H1 (cell line): ENCODE measurements around the gene AGTR1. TPM values are rescaled to one million over a fixed set of nuclear protein-coding genes. Genes with fewer than 3 reads are reported as not detected.

Experiments
- CTCF ChIA-PET: fragments of 300-600 bp; sonication (Branson Sonifier 250); formaldehyde crosslinking; loops from one replicate; lab custom pipeline; 2021; ENCODE audit not compliant: partially characterized antibody; lab: Charles Lee
- POLR2A ChIA-PET: fragments of 300-600 bp; sonication (Branson Sonifier 250); formaldehyde crosslinking; loops from one replicate; lab custom pipeline; 2021; ENCODE audit warnings: inconsistent platforms; ENCODE audit not compliant: partially characterized antibody; lab: Charles Lee
- DNase-seq, 2 experiments: peaks; one replicate each; pipeline versions ENCODE4 v3.0.0 to v3.0.0-alpha.2; 2010 to 2022; ENCODE audit warnings: low spot score in 2 of 2, low read depth in 1 of 2, mixed read lengths in 1 of 2
- FAIRE-seq: peaks from 2 replicates; lab custom pipeline; 2011; peaks lifted over from hg19 to GRCh38; lab: Jason Lieb, UNC
- H2AFZ ChIP-seq: 2 replicates; pipeline ENCODE4 v1.8.1; 2012; ENCODE audit warnings: low read length, inconsistent platforms
- H2AK5ac ChIP-seq: 2 replicates; pipeline ENCODE4 v1.6.1; 2013; ENCODE audit warnings: low read depth, low read length
- H2BK120ac ChIP-seq: replicated peaks from 2 replicates; pipeline ENCODE3; 2013; ENCODE audit warnings: low read depth, low read length, inconsistent platforms
- H2BK12ac ChIP-seq: 2 replicates; pipeline ENCODE4 v1.6.1; 2013; ENCODE audit warnings: low read depth, low read length
- H2BK15ac ChIP-seq: 2 replicates; pipeline ENCODE4 v1.6.1; 2013; ENCODE audit warnings: low read length
- H2BK20ac ChIP-seq: 2 replicates; pipeline ENCODE4 v1.6.1; 2013; ENCODE audit warnings: low read length
- H2BK5ac ChIP-seq: 2 replicates; pipeline ENCODE4 v1.6.1; 2013; ENCODE audit warnings: low read depth, low read length
- H3K14ac ChIP-seq: 2 replicates; pipeline ENCODE4 v1.6.1; 2013; ENCODE audit warnings: inconsistent platforms; ENCODE audit not compliant: insufficient read length
- H3K18ac ChIP-seq: 2 replicates; pipeline ENCODE4 v1.6.1; 2013; ENCODE audit warnings: low read length; ENCODE audit errors: extremely low read depth
- H3K23ac ChIP-seq: 2 replicates; pipeline ENCODE4 v1.6.1; 2013; ENCODE audit warnings: inconsistent platforms; ENCODE audit not compliant: insufficient read length
- H3K23me2 ChIP-seq: 2 replicates; pipeline ENCODE4 v1.6.1; 2013; ENCODE audit warnings: low read depth, low read length
- H3K27ac ChIP-seq: 2 replicates; pipeline ENCODE4 v1.6.1; 2011; ENCODE audit warnings: low read depth, low read length, inconsistent platforms
- H3K27me3 ChIP-seq, 4 experiments: replicated peaks in 1 of 4; 1 replicate in 1 of 4; 2 replicates in 3 of 4; pipeline versions ENCODE4 v1.6.1 to v1.8.1; 2011 to 2013; ENCODE audit warnings: low read length in 3 of 4, mild to moderate bottlenecking in 3 of 4, inconsistent platforms in 2 of 4, mixed read lengths in 2 of 4, moderate library complexity in 1 of 4; ENCODE audit not compliant: control insufficient read depth in 3 of 4, insufficient read depth in 3 of 4; ENCODE audit errors: extremely low read depth in 1 of 4
- H3K36me3 ChIP-seq, 4 experiments: 2 replicates each; pipeline versions ENCODE4 v1.6.1 to v1.8.1; 2011 to 2013; ENCODE audit warnings: mild to moderate bottlenecking in 4 of 4, low read length in 3 of 4, moderate library complexity in 2 of 4, control low read depth in 1 of 4, inconsistent platforms in 1 of 4; ENCODE audit not compliant: insufficient read depth in 4 of 4, control insufficient read depth in 2 of 4
- H3K4ac ChIP-seq: replicated peaks from 2 replicates; pipeline ENCODE3; 2013; ENCODE audit warnings: low read length, low read depth, mixed read lengths, inconsistent platforms; ENCODE audit not compliant: insufficient read length
- H3K4me1 ChIP-seq, 4 experiments: replicated peaks in 1 of 4; 1 replicate in 1 of 4; 2 replicates in 3 of 4; pipeline versions ENCODE4 v1.6.1 to v1.8.1; 2011 to 2013; ENCODE audit warnings: low read length in 3 of 4, inconsistent platforms in 2 of 4, mixed read lengths in 1 of 4; ENCODE audit not compliant: insufficient read depth in 4 of 4, control insufficient read depth in 3 of 4
- H3K4me2 ChIP-seq, 2 experiments: 2 replicates each; pipeline versions ENCODE4 v1.6.1 to v1.8.1; 2011 to 2013; ENCODE audit warnings: low read depth in 2 of 2, low read length in 2 of 2, control low read depth in 1 of 2, inconsistent platforms in 1 of 2, mild to moderate bottlenecking in 1 of 2; ENCODE audit not compliant: insufficient read depth in 1 of 2
- H3K4me3 ChIP-seq, 4 experiments: fragments of 200-600, 300-600 bp in 1 of 4; sonication (generic), shearing (Covaris generic), sonication (Bioruptor Twin) in 1 of 4; 2 replicates each; pipeline versions ENCODE4 v1.5.1 to v1.8.1; 2011 to 2016; ENCODE audit warnings: low read length in 4 of 4, low read depth in 3 of 4, control low read depth in 2 of 4, inconsistent platforms in 2 of 4, mild to moderate bottlenecking in 2 of 4, mixed read lengths in 1 of 4, moderate library complexity in 1 of 4; ENCODE audit not compliant: insufficient read depth in 2 of 4; ENCODE audit errors: extremely low read depth in 1 of 4
- H3K56ac ChIP-seq: replicated peaks from 2 replicates; pipeline ENCODE3; 2013; ENCODE audit warnings: low read depth, mild to moderate bottlenecking, mixed read lengths, low read length, inconsistent platforms; ENCODE audit not compliant: insufficient read length
- H3K79me1 ChIP-seq: 2 replicates; pipeline ENCODE4 v1.6.1; 2013; ENCODE audit warnings: low read depth, low read length, control low read depth
- H3K79me2 ChIP-seq, 2 experiments: 2 replicates each; pipeline versions ENCODE4 v1.6.1 to v1.8.1; 2012 to 2013; ENCODE audit warnings: low read length in 2 of 2, mild to moderate bottlenecking in 2 of 2, inconsistent platforms in 1 of 2; ENCODE audit not compliant: insufficient read depth in 2 of 2, control insufficient read depth in 1 of 2
- H3K9ac ChIP-seq, 4 experiments: replicated peaks in 1 of 4; 1 replicate in 1 of 4; 2 replicates in 3 of 4; pipeline versions ENCODE4 v1.6.1 to v1.8.1; 2011 to 2013; ENCODE audit warnings: low read depth in 3 of 4, low read length in 3 of 4, control low read depth in 2 of 4, mild to moderate bottlenecking in 2 of 4, moderate library complexity in 2 of 4, inconsistent platforms in 1 of 4; ENCODE audit errors: extremely low read depth in 1 of 4
- H3K9me3 ChIP-seq, 2 experiments: 2 replicates each; pipeline versions ENCODE4 v1.6.1 to v1.8.1; 2012 to 2013; ENCODE audit warnings: mild to moderate bottlenecking in 2 of 2, moderate library complexity in 2 of 2, control low read depth in 1 of 2, inconsistent platforms in 1 of 2, low read depth in 1 of 2, low read length in 1 of 2, mixed read lengths in 1 of 2; ENCODE audit not compliant: insufficient read depth in 2 of 2
- H4K20me1 ChIP-seq, 2 experiments: replicated peaks in 1 of 2; 2 replicates each; pipeline versions ENCODE3 to v1.8.1; 2011 to 2013; ENCODE audit warnings: inconsistent platforms in 2 of 2, low read length in 2 of 2, mild to moderate bottlenecking in 1 of 2; ENCODE audit not compliant: insufficient read depth in 2 of 2, control insufficient read depth in 1 of 2
- H4K5ac ChIP-seq: 2 replicates; pipeline ENCODE4 v1.6.1; 2013; ENCODE audit warnings: low read length, low read depth, mixed read lengths, inconsistent platforms; ENCODE audit not compliant: insufficient read length
- H4K8ac ChIP-seq: 2 replicates; pipeline ENCODE4 v1.8.0; 2013; ENCODE audit warnings: mild to moderate bottlenecking, moderate library complexity, low read length, inconsistent platforms; ENCODE audit not compliant: insufficient read depth; ENCODE audit errors: extremely low read depth
- H4K91ac ChIP-seq: replicated peaks from 2 replicates; pipeline ENCODE3; 2013; ENCODE audit warnings: low read length, mixed read lengths, inconsistent platforms; ENCODE audit not compliant: insufficient read length
- ASH2L ChIP-seq: fragments of 200-600, 300-600 bp; sonication (generic); IDR thresholded peaks from one replicate; pipeline ENCODE4 v1.7.1; 2017; ENCODE audit warnings: low read length
- ATF3 ChIP-seq: IDR thresholded peaks from 2 replicates; pipeline ENCODE4 v1.6.1; 2011; ENCODE audit warnings: low read depth, mild to moderate bottlenecking, low read length; ENCODE audit not compliant: insufficient read depth
- EZH2 ChIP-seq: fragments of 200-600 bp; sonication (generic); IDR thresholded peaks from 2 replicates; pipeline ENCODE4 v1.7.1; 2012; ENCODE audit warnings: low read depth, mild to moderate bottlenecking, moderate library complexity, low read length, inconsistent platforms; ENCODE audit not compliant: severe bottlenecking
- KDM5A ChIP-seq: fragments of 200-600 bp; IDR thresholded peaks from 2 replicates; pipeline ENCODE4 v1.7.1; 2012; ENCODE audit warnings: mild to moderate bottlenecking, low read length, inconsistent platforms, mixed read lengths
- PHF8 ChIP-seq: fragments of 200-600 bp; sonication (generic); conservative IDR thresholded peaks from 2 replicates; pipeline ENCODE4 v1.7.1; 2012; ENCODE audit warnings: low read depth, mild to moderate bottlenecking, inconsistent platforms, low read length, moderate library complexity
- SRF ChIP-seq: IDR thresholded peaks from 2 replicates; pipeline ENCODE4 v1.6.1; 2011; ENCODE audit warnings: mild to moderate bottlenecking, low read depth, low read length, moderate library complexity
- polyA plus RNA-seq, 7 experiments: library from polyadenylated mRNA; depleted of rRNA in 3 of 7; stranded (reverse) in 5 of 7; unstranded in 2 of 7; fragments of >200 nt in 5 of 7; fragments of 200-250 nt in 2 of 7; gene quantifications; 1 replicate in 5 of 7; 2 replicates in 1 of 7; 4 replicates in 1 of 7; pipeline versions ENCODE4 v1.2.1 to v1.2.3, GENCODE V29; 2011 to 2013; ENCODE audit warnings: missing spikeins in 2 of 7, mixed read lengths in 2 of 7
- total RNA-seq: library from RNA; stranded (reverse); fragmentation: NEBNext Ultra II Directional; extraction: Animal tissue kit (Norgen Biotek cat#: 25700); gene quantifications from 2 replicates; pipeline ENCODE4 v1.2.1, GENCODE V29; 2021

The AGTR1 gene
- total and polyA plus RNA-seq, 2 of the 8 experiments (the other 6 are each of a cell fraction or from before 2014, with no cell fraction given): 0.03 TPM; not detected in 1

DNA sequence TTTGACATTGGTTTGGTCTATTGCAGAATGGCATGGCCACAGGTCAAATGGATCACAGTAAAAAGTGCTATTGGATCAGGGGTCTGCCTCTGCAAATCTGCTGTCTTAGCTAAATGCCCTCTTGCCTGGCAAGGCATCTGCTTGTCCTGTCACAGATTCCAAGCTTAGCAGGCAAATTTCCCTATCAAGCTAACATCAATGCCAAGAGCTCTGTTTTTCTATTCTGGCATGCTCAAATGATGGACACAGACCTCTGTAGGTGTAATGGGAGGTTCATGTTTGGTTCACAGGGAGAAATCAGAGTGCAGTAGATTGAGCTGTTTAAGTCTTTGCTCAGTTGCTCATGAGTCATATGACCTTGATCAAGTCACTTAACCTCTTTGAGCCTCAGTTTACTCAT is 75.1 kb downstream of the AGTR1 start:
- CTCF ChIA-PET: interaction anchor here (1.2 kb wide), 1 partner anchor 46 kb away, joined by 3 read pairs; no protein-coding TSS in a partner anchor
- TF ChIP-seq ASH2L (no peak), EZH2 (no peak), ATF3 (no peak), SRF (no peak), KDM5A (no peak), PHF8 (no peak)

More for the DNA sequence above, 75.1 kb downstream of the AGTR1 start:
- no peak overlapping the region for H3K4me3 ChIP-seq
- no peaks in the 10 kb centered on the region for H3K36me3 ChIP-seq
- no peaks in the 10 kb centered on the region for H3K27me3 ChIP-seq
- H2BK120ac ChIP-seq: no peak overlapping the region
- FAIRE-seq (no peak), DNase-seq (no peak)
- no peak overlapping the region for H2BK15ac ChIP-seq
- H3K18ac ChIP-seq: no peak overlapping the region
- H3K79me1 ChIP-seq: no peaks in the 10 kb centered on the region
- no peaks in the 10 kb centered on the region for H3K23me2 ChIP-seq
- no peak overlapping the region for H2AK5ac ChIP-seq
- no peak overlapping the region for H2BK12ac ChIP-seq
- H3K9ac ChIP-seq: no peak overlapping the region
- H3K27ac ChIP-seq: no peak overlapping the region
- H2BK5ac ChIP-seq: no peak overlapping the region
- no peaks in the 10 kb centered on the region for H3K4me1 ChIP-seq
- H4K5ac ChIP-seq: no peak overlapping the region
- H4K8ac ChIP-seq: no peak overlapping the region
- no peak overlapping the region for H2AFZ ChIP-seq
- H3K9me3 ChIP-seq: no peaks in the 10 kb centered on the region
- no peak overlapping the region for H3K23ac ChIP-seq
- POLR2A ChIA-PET: no interaction called here
- H3K4ac ChIP-seq: no peak overlapping the region
- H3K79me2 ChIP-seq: no peaks in the 10 kb centered on the region
- H4K20me1 ChIP-seq: no peaks in the 10 kb centered on the region
- H2BK20ac ChIP-seq: no peak overlapping the region
- H3K4me2 ChIP-seq: no peak overlapping the region
- H3K56ac ChIP-seq: no peak overlapping the region
- no peak overlapping the region for H3K14ac ChIP-seq
- H4K91ac ChIP-seq: no peak overlapping the region
